ENCODE data around the gene CXCR5.

The CXCR5 gene

GRCh38 chr11:118929501-118930093 lies 45.9 kb downstream of the CXCR5 start:
- no peak for DNase-seq

GRCh38 chr11:118930094-118930712 lies 46.5 kb downstream of the CXCR5 start:
- no peak for DNase-seq

GRCh38 chr11:118931571-118931970 lies 47.9 kb downstream of the CXCR5 start:
- DNase-seq, result no peak

- DNase-seq, result no peak
These were observed 49.8 kb downstream of the CXCR5 start for GRCh38 chr11:118933486-118933885.

GRCh38 chr11:118935376-118935775 lies 51.7 kb downstream of the CXCR5 start:
- no peak for DNase-seq

GRCh38 chr11:118938491-118939403 lies 55.1 kb downstream of the CXCR5 start:
- no peak for DNase-seq

- DNase-seq, result no peak
These were observed 55.8 kb downstream of the CXCR5 start for GRCh38 chr11:118939404-118939915.

- no peak for DNase-seq
These were observed 56.4 kb downstream of the CXCR5 start for GRCh38 chr11:118939953-118940598.

GRCh38 chr11:118947091-118947490 lies 63.4 kb downstream of the CXCR5 start:
- DNase-seq, result no peak

Measured in NCI-H524 treated with DMSO at 0.1 percent for 48 hours (cell line).